HuH-7 (cell line): ENCODE measurements around the gene HYAL2.
"Not testable (repeated sequence)": the region's sequence is repeated elsewhere in the genome, so short reads cannot be mapped to it uniquely, and the experiment has no call there.

Source experiments
- DNase-seq: peaks from one replicate; pipeline ENCODE4 v3.0.0; 2011; ENCODE audit warnings: low spot score

Gene HYAL2

DNA sequence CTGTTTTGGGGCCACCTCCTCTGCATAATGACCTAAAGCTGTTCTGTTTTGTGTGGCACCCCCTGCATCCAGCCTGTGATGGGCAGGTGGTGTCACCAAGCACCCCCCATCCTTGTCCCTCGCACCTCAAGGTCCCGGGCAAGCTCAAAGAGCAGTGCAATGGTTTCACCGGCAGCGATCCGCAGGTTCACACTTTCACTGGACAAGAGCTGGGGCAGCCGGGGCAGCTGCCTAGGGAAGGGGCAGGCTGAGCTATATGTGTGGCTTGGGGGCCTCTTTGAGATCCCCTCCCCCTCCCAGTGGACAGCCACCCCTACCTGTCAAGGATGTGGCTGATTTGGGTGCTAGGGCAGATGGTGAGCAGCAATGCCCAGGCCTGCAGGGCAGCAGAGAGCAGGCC, 33.4 kb downstream of the HYAL2 start:
- DNase-seq = no peak

DNA sequence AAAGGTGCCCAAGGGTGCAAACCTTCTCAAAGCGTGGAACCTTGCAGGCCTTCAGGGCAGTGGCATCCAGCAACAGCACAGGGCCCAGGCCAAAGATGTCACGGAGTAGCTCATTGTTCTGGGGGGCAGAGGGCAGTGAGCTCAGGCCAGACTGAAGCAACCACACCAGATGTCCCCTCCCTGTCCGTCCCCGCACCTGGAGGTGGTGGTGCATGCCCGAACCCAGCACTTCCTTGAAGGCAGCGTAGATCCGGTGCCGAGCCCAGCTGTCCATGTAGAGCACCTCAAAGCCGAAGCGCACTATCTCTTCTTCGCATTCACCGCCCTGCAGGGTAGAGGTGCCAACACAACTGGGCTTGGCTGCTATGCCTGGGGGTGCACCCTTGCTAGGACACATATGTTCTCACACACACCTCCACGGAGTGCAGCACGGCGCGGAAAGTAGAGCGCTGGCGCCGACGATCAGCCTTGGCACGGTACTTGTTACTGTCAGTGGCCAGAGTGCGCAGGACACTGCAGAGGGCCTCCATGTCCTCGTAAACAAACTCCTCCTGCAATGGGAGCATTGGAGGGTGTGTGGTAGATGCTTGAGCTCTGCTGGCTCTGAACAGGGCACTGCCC, 34.0 kb downstream of the HYAL2 start:
- DNase-seq = no peak

DNA sequence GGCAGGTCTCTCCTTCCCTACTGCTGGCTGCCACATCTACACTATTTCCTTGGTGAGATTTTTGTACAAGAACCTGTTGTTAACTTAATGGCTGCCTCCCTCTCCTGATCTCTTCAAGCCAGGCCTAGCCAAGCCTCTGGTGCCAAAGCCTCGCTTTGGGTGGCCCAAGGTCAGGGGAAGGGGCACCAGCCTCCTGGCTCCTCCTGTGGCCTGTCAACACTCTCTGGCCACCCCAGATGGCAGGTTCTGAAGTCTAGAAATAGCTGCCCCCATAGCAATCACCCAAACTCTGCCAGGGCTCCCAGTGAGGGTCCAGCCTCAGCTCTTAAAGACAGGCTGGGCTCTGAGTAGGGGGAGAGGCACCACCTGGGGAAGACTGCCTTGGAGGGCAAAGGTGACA, 35.3 kb downstream of the HYAL2 start:
- no peak for DNase-seq

DNA sequence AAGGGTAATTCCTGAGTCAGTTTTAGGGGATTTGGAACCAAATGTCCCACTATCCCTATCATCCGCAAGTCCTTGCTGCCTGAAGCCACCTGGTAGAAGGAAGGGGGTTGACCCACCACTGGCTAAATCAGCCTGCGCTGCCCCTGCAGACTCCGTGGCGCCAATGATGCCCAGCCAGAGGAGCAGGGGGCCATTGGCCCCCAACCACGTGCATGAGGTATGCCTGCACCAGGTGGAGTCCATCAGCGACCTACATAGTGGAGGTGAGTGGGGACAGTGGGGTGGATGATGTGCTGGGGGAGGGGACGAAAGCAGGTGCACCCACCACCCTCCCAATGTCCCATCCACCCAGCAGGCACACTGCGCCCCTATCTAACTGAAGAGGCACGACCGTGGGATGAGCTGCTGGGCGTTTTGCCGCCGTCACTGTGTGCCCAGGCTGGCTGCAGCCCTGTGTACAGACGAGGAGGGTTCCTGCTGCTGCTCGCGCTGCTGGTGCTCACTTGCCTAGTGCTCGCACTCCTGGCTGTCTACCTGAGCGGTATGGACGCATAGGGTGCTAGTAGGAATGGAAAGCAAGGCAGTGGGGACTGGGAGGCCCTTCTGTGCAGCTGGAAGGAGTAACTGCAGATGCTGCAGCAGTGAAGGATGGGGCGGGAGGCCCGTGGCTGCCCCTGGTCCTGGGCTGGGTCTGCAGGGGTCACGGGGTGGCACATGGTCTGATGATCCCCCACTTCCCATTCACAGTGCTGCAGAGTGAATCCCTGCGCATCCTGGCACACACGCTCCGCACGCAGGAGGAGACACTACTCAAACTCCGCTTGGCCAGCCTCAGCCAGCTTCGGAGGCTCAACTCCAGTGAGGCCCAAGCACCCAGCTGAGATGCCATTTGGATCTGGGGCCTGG, 36.0 kb downstream of the HYAL2 start:
- DNase-seq = no peak

DNA sequence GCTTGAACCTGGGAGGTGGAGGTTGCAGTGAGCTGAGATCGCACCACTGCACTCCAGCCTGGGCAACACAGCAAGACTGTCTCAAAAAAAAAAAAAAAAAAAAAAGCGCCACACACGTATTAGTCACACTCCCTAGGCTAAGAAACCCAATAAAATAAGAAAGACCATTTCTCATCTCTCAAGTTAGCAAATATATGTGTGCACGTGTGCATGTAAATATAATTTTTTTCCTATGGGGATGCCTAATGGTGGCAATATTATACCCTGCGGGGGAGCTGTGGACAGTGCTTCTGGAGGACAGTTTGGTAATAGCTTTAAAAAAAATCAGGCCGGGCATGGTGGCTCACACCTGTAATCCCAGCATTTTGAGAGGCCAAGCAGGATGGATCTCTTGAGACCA, 38.4 kb downstream of the HYAL2 start:
- DNase-seq = not testable (repeated sequence)

DNA sequence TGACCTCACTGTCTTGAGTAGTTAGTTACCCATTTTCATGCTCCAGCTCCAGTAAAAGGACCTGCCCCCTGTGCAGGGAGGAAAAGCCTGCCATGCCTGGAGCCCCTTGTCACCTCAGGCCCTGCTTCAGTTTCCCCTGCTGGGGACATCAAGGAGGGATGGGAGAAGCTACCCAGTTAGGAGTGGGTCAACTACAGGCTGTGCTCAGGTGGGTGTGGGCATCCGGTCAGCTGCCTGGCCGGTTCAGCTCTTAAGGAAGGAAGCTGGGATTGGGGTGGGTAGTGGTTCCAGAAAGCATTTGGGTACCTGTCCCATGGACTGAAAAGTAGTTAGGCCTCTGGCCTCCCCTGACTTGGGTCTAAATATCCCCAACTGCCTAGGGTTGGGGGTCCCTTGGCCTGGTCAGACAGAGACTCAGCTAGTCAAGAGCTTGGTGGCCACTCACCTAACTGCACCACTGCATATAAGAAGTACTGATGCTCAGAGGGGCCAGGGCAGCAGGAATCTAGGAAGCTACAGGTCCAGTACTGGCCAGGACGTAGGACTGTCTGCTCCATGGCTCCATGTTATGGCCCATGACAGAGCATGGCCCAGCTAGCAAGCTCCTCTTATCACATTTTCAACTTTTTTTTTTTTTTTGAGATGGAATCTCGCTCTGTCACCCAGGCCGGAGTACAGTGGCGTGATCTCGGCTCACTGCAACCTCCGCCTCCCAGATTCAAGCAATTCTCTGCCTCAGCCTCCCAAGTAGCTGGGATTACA, 43.1 kb downstream of the HYAL2 start:
- DNase-seq = no peak

DNA sequence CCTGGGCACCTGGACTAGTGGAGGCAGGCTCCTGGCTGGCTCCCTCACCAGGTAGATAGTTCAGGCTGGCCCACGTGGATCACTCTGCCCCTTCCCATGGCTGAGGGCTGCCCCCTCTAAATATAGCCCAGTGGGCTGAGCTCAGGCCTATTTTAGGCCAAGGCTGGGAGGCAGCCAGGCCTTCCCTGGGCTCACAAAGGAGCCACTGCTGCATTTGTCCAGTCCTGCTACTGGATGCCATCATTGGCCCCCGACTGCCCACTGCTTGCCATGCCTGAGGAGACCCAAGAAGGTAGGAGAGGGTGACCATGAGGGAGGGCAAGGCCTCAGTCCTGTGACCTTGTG, 43.7 kb downstream of the HYAL2 start, which contains the start of gene LSMEM2:
Gene LSMEM2, plus strand, starts transcription at position 208 of the 345 bp plus-strand sequence. Its CDS starts 27 bp downstream, at position 235.
- DNase-seq = no peak

DNA sequence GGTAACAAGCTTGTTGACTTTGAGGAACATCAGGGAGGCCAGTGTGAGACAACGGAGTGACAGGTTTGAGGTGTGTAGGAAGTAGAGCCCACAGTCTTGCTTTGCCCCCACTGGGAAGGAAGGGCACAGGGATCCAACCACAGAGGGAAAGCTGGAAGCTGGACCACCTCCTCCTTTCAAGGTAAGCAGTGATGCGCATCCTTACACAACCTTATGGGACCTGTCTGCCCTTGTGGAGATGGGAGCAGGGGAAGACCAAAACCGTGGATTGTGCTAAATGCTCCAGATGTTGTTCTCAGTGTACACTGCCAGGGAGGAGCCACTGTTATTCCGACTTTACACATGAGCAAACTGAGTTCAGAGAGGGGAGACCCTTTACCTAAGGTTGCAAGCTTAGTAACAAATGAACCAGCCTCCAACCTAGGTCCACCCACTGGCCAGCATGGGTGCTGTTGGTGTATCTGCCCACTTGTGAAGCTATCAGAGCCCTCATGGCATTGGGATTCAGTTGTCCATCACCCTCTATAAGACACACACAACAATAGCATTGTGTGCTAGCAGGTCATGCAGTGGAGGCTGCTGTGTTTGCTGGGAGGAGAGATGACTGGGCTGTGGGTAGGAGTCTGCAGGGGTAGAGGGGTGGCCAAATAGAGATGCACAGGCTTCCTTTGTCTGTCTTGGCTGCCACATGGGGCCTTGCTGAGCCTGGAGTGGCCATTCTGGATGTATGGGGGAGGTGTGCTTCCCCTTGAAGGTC, 44.2 kb downstream of the HYAL2 start:
- DNase-seq = no peak

DNA sequence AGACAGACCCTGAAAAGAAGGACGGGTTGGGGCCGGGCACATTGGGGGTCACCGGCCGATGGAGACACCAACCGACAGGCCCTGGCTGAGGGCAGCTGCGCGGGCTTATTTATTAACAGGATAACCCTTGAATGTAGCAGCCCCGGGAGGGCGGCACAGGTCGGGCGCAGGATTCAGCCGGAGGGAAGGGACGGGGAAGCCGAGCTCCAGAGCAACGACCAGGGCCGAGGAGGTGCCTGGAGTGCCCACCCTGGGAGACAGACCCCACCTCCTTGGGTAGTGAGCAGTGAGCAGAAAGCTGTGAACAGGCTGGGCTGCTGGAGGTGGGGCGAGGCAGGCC, 45.8 kb downstream of the HYAL2 start:
- no peak for DNase-seq

DNA sequence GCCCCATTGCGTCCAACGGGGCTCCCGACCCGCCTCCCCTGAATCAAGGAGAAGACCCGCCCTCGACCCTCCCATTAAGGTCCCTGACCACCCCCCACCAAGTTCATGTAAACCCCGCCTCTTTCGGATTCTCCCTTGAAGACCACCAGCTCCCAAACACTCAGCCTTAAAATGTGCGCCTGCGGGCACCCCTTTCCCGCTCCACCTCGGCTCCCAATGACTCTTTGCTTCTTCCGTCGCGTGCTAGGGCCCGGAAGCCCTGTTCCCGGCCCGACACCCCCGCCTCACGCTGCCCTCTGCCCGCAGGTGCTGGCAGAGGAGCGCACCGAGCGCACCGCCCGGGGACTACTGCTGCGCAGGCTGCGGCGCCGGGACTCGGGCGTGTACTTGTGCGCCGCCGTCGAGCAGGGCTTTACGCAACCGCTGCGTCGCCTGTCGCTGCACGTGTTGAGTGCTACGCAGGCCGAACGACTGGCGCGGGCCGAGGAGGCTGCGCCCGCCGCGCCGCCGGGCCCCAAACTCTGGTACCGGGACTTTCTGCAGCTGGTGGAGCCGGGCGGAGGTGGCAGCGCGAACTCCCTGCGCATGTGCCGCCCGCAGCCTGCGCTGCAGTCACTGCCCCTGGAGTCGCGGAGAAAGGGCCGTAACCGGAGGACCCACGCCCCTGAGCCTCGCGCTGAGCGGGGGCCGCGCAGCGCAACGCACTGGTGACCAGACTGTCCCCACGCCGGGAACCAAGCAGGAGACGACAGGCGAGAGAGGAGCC, 46.4 kb downstream of the HYAL2 start:
- DNase-seq = no peak

DNA sequence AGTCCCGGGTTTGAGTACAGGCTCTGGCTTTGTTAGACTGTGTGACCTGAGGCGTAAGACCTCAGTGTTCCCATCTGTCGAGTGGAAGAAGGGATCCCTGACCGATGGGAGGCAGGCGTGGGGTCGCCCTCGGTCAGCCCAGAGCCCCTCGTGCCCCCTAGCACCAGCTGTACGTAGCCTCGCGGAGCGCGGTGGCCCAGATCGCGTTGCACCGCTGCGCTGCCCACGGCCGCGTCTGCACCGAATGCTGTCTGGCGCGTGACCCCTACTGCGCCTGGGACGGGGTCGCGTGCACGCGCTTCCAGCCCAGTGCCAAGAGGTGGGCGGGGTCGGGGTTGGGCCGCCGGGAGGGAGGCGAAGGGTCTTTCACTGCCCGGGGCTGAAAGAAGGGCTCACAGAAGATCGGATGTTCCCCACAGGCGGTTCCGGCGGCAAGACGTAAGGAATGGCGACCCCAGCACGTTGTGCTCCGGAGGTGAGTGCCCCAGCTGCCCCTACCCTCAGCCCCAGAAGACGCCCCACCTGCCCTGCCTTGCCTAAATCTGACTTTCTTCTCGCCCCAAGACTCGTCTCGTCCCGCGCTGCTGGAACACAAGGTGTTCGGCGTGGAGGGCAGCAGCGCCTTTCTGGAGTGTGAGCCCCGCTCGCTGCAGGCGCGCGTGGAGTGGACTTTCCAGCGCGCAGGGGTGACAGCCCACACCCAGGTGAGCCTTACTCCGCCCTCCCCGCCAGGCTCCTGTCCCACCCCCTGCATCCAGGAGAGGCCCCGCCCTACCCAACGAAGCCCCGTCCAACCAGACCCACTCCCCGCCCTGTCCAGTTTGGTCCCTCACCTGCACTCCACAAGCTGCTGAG, 47.2 kb downstream of the HYAL2 start:
- DNase-seq = no peak

DNA sequence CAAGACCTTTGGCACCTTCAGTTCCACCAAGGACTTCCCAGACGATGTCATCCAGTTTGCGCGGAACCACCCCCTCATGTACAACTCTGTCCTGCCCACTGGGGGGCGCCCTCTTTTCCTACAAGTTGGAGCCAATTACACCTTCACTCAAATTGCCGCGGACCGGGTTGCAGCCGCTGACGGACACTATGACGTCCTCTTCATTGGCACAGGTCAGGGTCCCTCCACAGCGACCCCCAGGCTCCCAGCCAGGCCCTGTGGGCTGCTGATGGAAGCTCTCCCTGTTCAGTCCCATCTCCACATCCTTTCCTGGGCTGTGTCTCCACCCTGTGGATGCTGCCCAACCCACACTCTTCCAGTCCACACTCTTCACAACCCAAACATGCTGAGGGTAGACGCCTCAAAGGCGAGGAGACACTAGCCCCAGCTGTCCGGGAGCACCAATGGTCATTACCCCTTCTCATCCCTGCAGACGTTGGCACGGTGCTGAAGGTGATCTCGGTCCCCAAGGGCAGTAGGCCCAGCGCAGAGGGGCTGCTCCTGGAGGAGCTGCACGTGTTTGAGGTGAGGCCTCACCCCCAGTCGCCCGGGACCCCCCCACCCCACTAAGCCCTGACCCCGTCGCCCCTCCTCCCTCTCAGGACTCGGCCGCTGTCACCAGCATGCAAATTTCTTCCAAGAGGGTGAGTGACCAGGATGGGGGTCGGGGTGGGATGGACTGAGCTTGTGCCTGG, 48.0 kb downstream of the HYAL2 start:
- peak; percentile 78 for DNase-seq

DNA sequence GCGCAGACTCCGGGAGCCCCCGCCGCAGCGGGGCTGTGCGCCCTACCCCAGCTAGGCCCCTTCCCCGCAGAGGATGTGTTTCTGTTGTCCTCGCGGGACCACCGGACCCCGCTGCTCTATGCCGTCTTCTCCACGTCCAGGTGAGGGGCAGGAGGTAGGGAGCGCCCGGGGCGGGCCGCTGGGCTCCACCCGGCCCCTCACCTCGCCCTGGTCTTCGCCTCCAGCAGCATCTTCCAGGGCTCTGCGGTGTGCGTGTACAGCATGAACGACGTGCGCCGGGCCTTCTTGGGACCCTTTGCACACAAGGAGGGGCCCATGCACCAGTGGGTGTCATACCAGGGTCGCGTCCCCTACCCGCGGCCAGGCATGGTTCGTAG, 48.9 kb downstream of the HYAL2 start:
- DNase-seq = no peak

DNA sequence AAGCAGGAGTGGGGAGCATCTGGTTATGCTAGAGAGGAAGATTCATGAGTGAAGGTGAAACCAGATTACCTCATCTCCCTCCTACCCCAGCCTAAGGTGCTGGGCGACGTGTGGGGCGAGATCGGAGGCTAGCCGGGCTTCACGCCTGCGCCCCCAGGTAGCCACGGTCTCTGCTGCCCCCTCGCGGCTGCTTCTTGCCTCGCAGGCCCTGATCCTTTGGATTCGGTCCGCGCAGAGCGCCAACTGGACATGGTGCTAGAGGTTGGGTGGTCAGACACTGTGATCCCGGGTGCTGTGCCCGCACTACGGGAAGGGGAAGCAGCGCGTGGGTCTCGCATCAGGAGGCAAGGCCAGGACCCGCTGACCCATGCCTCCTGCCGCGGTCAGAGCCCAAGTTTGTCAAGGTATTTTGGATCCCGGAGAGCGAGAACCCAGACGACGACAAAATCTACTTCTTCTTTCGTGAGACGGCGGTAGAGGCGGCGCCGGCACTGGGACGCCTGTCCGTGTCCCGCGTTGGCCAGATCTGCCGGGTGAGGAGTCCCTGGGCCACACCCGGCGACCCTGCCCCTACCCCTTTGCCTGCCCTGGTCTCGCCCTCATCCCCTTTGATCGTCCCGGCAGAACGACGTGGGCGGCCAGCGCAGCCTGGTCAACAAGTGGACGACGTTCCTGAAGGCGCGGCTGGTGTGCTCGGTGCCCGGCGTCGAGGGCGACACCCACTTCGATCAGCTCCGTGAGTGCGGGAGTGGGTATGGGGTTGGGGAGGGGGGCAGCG, 49.4 kb downstream of the HYAL2 start:
- DNase-seq = peak; percentile 99

DNA sequence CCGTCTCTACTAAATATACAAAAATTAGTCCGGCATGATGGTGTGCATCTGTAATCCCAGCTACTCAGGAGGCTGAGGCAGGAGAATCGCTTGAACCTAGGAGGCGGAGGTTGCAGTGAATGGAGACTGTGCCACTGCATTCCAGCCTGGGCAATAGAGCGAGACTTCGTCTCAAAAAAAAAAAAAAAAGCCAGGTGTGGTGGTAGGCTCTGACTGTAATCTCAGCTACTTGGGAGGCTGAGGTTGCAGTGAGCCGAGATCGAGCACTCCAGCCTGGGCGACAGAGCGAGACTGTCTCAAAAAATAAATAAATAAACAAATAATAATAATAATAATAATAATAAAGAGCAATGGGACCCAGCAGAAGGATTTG, 50.0 kb downstream of the HYAL2 start:
- not testable (repeated sequence) for DNase-seq

DNA sequence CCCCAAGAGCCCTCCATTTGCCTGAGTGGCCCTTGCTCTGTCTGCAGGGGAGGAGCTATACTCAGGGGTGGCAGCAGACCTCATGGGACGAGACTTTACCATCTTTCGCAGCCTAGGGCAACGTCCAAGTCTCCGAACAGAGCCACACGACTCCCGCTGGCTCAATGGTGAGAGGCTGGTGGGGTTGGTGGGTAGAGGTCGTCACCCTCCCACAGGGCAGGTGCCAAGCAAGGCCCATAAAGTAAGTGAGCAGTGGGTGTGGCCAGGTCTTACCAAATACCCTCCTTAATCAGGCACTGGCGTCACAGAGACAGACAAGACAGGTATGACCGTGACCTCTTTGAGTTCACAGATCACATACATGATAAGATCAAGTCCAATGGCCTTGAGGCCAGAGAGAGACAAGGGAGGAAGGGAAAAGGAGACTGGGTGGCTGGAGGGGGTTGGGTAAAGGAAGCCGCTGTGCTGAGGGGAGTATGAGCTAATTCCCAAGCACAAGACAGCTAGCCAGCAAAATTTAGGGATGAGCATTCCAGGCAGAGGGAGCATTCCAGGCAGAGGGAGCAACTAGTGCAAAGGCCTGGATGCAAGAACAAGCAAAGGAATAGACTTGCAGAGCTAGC, 51.1 kb downstream of the HYAL2 start:
- DNase-seq = no peak

DNA sequence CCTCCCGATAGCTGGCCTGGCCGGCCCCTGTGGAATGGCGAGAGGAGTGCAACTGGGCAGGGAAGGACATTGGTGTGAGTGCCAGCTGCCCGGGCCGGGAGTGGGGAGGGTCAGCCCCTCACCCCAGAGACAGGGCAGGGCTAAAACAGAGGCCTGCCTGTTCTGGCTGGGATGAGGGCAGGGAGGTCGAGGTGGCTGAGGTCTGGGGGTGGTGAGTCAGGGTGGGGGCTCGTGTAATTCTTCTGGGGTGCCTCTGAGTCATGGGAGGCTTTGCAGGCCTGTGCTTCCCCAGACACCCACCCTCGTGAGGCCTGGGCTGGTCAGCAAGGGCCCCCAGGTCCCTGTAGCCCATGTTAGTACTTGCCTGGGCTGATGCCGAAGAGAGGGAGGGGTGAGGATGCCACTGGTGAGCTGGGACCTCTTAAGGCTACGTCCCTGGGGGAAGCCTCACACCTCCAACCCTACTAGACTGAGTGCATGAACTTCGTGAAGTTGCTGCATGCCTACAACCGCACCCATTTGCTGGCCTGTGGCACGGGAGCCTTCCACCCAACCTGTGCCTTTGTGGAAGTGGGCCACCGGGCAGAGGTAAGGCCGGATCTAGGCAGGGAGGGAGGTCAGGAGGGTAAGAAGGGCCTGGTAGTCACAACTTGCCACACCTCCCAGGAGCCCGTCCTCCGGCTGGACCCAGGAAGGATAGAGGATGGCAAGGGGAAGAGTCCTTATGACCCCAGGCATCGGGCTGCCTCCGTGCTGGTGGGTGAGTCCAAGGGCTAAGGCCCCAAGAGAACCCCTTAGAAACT, 51.9 kb downstream of the HYAL2 start:
- no peak for DNase-seq

DNA sequence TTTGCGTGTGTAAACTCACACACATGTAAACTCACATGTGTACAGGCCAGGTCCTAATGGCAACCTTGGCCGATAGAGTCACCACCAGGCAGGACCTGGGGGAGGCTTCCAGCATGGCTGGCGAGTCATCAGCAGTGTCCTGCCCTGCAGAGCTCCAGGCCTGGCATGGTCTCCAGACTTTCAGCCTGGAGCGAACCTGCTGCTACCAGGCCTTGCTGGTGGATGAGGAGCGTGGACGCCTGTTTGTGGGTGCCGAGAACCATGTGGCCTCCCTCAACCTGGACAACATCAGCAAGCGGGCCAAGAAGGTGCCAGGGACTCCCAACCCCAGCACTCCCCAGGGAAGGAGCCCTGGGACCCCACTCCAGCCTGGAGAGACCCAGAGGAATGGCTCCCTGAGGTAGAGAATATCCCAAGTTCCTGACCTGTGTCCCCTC, 52.5 kb downstream of the HYAL2 start:
- no peak for DNase-seq
